Measurements from ENCODE around the gene ARHGEF3. TPM values are rescaled to one million over a fixed set of nuclear protein-coding genes. Genes with fewer than 3 reads are reported as not detected.

ARHGEF3 gene
- total and polyA plus RNA-seq, 7 experiments from 2014 or later: 78.8 to 99.7 (median 87.0) TPM

DNA sequence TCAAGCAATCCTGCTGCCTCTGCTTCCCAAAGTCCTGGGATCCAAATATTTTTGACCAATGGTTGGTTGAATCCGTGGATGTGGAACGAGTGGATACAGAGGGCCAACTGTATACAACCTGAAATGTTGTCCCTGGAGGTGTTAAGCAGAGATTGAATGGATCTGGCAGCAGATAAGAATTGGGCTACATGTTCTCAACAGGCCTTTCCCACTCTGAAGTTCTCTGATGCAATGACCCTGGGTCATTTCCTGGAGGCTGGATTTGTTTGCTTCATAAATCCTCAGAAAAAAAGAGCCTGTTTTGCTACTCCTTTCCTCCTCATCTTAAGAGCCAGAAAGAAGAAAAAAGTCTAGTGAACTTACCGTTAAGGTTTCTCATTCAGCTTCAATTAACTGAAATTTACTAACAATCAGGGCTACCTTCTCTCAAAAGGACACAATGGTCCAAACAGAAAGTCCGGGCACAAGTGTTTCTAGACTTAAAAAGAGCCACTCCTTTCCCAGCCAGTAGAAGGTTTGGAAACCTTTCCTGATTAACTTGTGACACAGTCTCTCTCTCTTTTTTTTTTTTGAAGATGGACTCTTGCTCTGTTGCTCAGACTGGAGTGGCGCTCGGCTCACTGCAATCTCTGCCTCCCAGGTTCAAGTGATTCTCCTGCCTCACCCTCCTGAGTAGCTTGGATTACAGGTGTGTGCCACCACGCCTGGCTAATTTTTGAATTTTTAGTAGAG is 6.5 kb downstream of the ARHGEF3 start:
- H3K36me3 ChIP-seq (ENCODE audit: control insufficient read depth in 2 of 3, insufficient read depth in 3 of 3, low read length in 3 of 3): no peaks in the 10 kb centered on the region
- peaks cover 52 to 66% of the 10 kb centered on the region in 2 donors for H3K4me1 ChIP-seq (ENCODE audit: control insufficient read depth in 2 of 2, insufficient read depth in 2 of 2, low read length in 2 of 2)
- peaks cover 0 to 2% (median 0%) of the 10 kb centered on the region in 11 donors for H3K9me3 Mint-ChIP-seq
- CTCF ChIA-PET: interaction anchor here (0.6 kb wide), 1 partner anchor 42 kb away, joined by 4 read pairs; no protein-coding TSS in a partner anchor
- H3K4me1 Mint-ChIP-seq: peaks cover 57 to 92% (median 85%) of the 10 kb centered on the region in 7 donors
- no peak overlapping the region for H3K4me3 ChIP-seq (ENCODE audit: low read length)
- H3K27me3 Mint-ChIP-seq: no peaks in the 10 kb centered on the region
- peak overlapping the region in 9 of 10 donors; percentile 12 to 98 (median 95) for H3K4me3 Mint-ChIP-seq
- no peaks in the 10 kb centered on the region for H3K9me3 ChIP-seq (ENCODE audit: control insufficient read depth in 2 of 3, low read length in 3 of 3)
- intact Hi-C loops (cut with micrococcal nuclease): no loop called here
- POLR2A ChIA-PET: interaction anchor here (12.4 kb wide), 1 partner anchor 10 kb away, joined by 286 read pairs; no protein-coding TSS in a partner anchor
- peak overlapping the region; percentile 83 for H3K27ac ChIP-seq (ENCODE audit: low read depth, low read length)
- peak overlapping the region; percentile 74 to 93 (median 85) for H3K27ac Mint-ChIP-seq
- H3K36me3 Mint-ChIP-seq: peaks cover 0 to 49% (median 8%) of the 10 kb centered on the region in 5 donors
- no peaks in the 10 kb centered on the region for H3K27me3 ChIP-seq (ENCODE audit: control insufficient read depth in 2 of 2, insufficient read depth in 2 of 2, low read length in 2 of 2)
- DNase-seq (no peak), ATAC-seq (no peak)

DNA sequence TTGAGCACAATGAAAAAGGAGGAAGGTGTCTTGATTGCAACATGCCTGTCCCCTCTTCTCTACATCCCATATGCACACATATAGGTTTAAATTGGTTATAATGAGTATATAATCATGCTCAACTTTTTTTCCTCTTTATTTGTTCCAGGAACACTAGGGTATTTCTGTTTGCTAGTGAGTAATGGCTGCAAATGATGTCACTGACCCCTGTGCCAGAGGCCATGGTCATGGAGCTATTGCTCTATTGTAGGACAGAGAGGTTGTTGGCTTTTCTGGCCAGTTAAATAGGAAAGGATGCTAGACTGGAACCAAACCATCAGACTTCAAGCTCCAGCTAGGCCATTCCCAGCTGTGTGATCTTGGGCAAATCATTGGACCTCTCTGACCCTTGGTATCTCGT is 9.6 kb downstream of the ARHGEF3 start:
- H3K4me1 ChIP-seq (ENCODE audit: control insufficient read depth in 2 of 2, insufficient read depth in 2 of 2, low read length in 2 of 2): peaks cover 69 to 76% of the 10 kb centered on the region in 2 donors
- H3K9me3 ChIP-seq (ENCODE audit: control insufficient read depth in 2 of 3, low read length in 3 of 3): no peaks in the 10 kb centered on the region
- ChIA-PET POLR2A (interaction anchor here (0.6 to 15.1 kb wide), 6 partner anchors 9 to 89 kb away, joined by 3 to 286 read pairs (median 6); partner anchors contain the start of gene ARHGEF3), CTCF (interaction anchor here (14.8 kb wide), 1 partner anchor 8 kb away, joined by 176 read pairs; the partner anchor contains the start of gene ARHGEF3)
- H3K4me3 ChIP-seq (ENCODE audit: low read length): no peak overlapping the region
- H3K4me1 Mint-ChIP-seq: peaks cover 63 to 97% (median 89%) of the 10 kb centered on the region in 7 donors
- H3K27me3 Mint-ChIP-seq: no peaks in the 10 kb centered on the region
- H3K27ac Mint-ChIP-seq: peak overlapping the region; percentile 56 to 98 (median 73)
- H3K9me3 Mint-ChIP-seq: peaks cover 0 to 2% (median 0%) of the 10 kb centered on the region in 11 donors
- peaks cover 0 to 49% (median 8%) of the 10 kb centered on the region in 5 donors for H3K36me3 Mint-ChIP-seq
- no peaks in the 10 kb centered on the region for H3K27me3 ChIP-seq (ENCODE audit: control insufficient read depth in 2 of 2, insufficient read depth in 2 of 2, low read length in 2 of 2)
- DNase-seq: no peak
- intact Hi-C loops (cut with micrococcal nuclease): loop anchor here (1.0 kb wide), 2 partner anchors 8 to 9 kb away; no protein-coding TSS in a partner anchor
- peak overlapping the region in 9 of 10 donors; percentile 5 to 75 (median 30) for H3K4me3 Mint-ChIP-seq
- no peak for ATAC-seq
- peak overlapping the region; percentile 57 for H3K27ac ChIP-seq (ENCODE audit: low read depth, low read length)
- no peaks in the 10 kb centered on the region for H3K36me3 ChIP-seq (ENCODE audit: control insufficient read depth in 2 of 3, insufficient read depth in 3 of 3, low read length in 3 of 3)

DNA sequence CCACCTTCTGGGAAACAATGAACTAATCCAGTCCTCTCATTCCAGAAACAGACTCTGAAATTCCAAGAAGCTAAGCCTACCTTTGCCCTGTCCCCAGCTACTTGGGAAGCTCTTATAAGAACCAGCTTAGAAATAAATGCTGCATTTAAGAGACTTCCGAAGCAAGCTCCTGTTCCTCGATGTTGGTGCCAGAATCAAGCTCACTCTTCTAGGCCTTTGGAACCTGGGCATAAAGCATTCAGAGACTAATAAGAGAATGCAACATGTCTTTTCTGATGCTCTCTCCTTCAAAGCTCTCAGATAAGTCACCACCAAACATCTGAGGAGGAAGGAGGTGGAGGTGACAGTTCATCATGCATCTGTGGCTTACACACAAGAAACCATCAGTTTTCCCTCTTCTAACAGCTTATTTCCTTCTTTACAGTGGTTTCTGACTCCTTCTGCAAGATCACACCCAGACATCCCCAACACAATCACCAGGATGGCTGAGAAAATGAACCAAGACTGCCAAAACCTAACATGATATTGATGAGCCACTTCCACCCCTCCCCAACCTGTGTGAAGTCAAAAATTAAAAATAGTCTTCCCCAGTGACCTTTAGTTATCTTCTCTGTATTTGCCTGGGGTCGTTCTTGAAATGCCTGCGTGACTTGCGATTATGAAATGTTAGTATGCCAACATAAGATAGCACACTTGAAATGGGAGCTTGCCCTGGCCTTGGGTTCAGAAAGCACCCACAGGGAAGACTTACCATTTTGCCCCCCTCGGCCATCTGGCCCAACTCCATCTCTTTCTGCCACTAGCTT is 11.5 kb downstream of the ARHGEF3 start:
- H3K36me3 Mint-ChIP-seq: peaks cover 0 to 53% (median 12%) of the 10 kb centered on the region in 5 donors
- Histone ChIP-seq H3K27me3 (ENCODE audit: control insufficient read depth in 2 of 2, insufficient read depth in 2 of 2, low read length in 2 of 2) (no peaks in the 10 kb centered on the region), H3K4me1 (ENCODE audit: control insufficient read depth in 2 of 2, insufficient read depth in 2 of 2, low read length in 2 of 2) (peaks cover 72 to 77% of the 10 kb centered on the region in 2 donors), H3K4me3 (ENCODE audit: low read length) (peak overlapping the region; percentile 19), H3K27ac (ENCODE audit: low read depth, low read length) (peak overlapping the region; percentile 57), H3K36me3 (ENCODE audit: control insufficient read depth in 2 of 3, insufficient read depth in 3 of 3, low read length in 3 of 3) (no peaks in the 10 kb centered on the region), H3K9me3 (ENCODE audit: control insufficient read depth in 2 of 3, low read length in 3 of 3) (no peaks in the 10 kb centered on the region)
- CTCF ChIA-PET: interaction anchor here (1.1 to 14.8 kb wide), 3 partner anchors 10 to 199 kb away, joined by 3 to 176 read pairs (median 6); partner anchors contain the start of gene ARHGEF3
- H3K27me3 Mint-ChIP-seq: no peaks in the 10 kb centered on the region
- intact Hi-C loops (cut with micrococcal nuclease): loop anchor here (1.0 to 2.0 kb wide), 3 partner anchors 9 to 65 kb away; no protein-coding TSS in a partner anchor
- H3K9me3 Mint-ChIP-seq: peaks cover 0 to 2% (median 0%) of the 10 kb centered on the region in 11 donors
- H3K27ac Mint-ChIP-seq: peak overlapping the region; percentile 76 to 98 (median 89)
- peak overlapping the region; percentile 53 to 82 (median 74) for H3K4me3 Mint-ChIP-seq
- peaks cover 67 to 97% (median 89%) of the 10 kb centered on the region in 7 donors for H3K4me1 Mint-ChIP-seq
- ATAC-seq (peak; percentile 75), DNase-seq (peak in 7 of 9 donors; percentile 25 to 56 (median 48))
- POLR2A ChIA-PET: interaction anchor here (0.6 to 15.1 kb wide), 11 partner anchors 8 to 196 kb away, joined by 3 to 286 read pairs (median 3); partner anchors contain the start of gene ARHGEF3

DNA sequence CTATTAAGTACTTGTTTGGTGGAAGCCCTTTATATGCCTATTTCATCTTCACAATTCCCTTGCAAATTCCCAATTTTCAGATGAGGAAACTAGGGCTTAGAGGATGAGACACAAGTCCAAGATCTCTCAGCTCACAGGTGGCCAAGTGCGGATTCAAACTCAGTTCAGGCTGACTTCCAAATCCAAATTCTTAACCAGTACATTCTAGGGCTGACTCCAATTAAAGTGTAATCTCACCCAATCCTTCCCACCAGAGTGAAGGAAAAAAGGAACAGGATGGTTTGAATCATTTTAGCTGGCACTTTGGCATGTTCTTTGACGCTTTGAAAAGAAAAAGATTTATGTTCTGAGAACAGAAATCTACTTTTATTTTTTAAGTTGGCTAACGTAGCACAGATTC is 12.7 kb downstream of the ARHGEF3 start:
- Histone ChIP-seq H3K4me1 (ENCODE audit: control insufficient read depth in 2 of 2, insufficient read depth in 2 of 2, low read length in 2 of 2) (peaks cover 83 to 85% of the 10 kb centered on the region in 2 donors), H3K4me3 (ENCODE audit: low read length) (peak overlapping the region; percentile 4), H3K27ac (ENCODE audit: low read depth, low read length) (peak overlapping the region; percentile 57), H3K27me3 (ENCODE audit: control insufficient read depth in 2 of 2, insufficient read depth in 2 of 2, low read length in 2 of 2) (no peaks in the 10 kb centered on the region), H3K36me3 (ENCODE audit: control insufficient read depth in 2 of 3, insufficient read depth in 3 of 3, low read length in 3 of 3) (no peaks in the 10 kb centered on the region), H3K9me3 (ENCODE audit: control insufficient read depth in 2 of 3, low read length in 3 of 3) (no peaks in the 10 kb centered on the region)
- ATAC-seq: no peak
- Mint-ChIP-seq H3K36me3 (peaks cover 0 to 56% (median 12%) of the 10 kb centered on the region in 5 donors), H3K27me3 (no peaks in the 10 kb centered on the region), H3K4me1 (peaks cover 66 to 97% (median 92%) of the 10 kb centered on the region in 7 donors), H3K9me3 (peaks cover 0 to 2% (median 0%) of the 10 kb centered on the region in 11 donors), H3K4me3 (peak overlapping the region; percentile 25 to 82 (median 72)), H3K27ac (peak overlapping the region; percentile 76 to 98 (median 89))
- no peak for DNase-seq
- ChIA-PET POLR2A (interaction anchor here (0.8 to 15.1 kb wide), 10 partner anchors 12 to 95 kb away, joined by 3 to 286 read pairs (median 3); partner anchors contain the start of gene ARHGEF3), CTCF (interaction anchor here (0.6 to 14.8 kb wide), 5 partner anchors 11 to 87 kb away, joined by 3 to 176 read pairs (median 4); partner anchors contain the start of gene ARHGEF3)
- intact Hi-C loops (cut with micrococcal nuclease): no loop called here

DNA sequence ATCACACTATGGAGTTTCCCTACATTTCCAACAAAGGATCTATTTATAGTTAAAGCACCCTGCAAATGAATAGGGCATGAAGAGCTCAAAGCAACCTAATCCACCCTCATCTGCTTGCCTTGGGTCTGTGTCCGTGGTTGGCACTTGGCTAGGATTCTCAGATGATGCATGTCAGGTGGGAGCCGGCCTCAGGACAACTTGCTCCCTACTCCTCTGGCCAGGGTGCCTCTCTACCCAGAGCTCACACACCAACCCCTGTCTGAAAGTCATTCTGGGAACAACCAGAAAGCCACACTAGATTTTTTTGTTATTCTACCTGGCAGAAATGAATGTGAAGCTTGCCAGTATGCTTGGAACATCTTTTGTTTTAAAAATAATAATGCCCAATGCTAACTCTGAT is 13.2 kb downstream of the ARHGEF3 start:
- intact Hi-C loops (cut with micrococcal nuclease): no loop called here
- Mint-ChIP-seq H3K4me1 (peaks cover 68 to 97% (median 93%) of the 10 kb centered on the region in 7 donors), H3K9me3 (no peaks in the 10 kb centered on the region), H3K36me3 (peaks cover 0 to 53% (median 8%) of the 10 kb centered on the region in 5 donors), H3K27me3 (peaks cover 0 to 2% (median 0%) of the 10 kb centered on the region in 5 donors), H3K4me3 (peak overlapping the region in 9 of 10 donors; percentile 53 to 82 (median 72)), H3K27ac (peak overlapping the region; percentile 76 to 98 (median 89))
- ATAC-seq: no peak
- Histone ChIP-seq H3K4me1 (ENCODE audit: control insufficient read depth in 2 of 2, insufficient read depth in 2 of 2, low read length in 2 of 2) (peaks cover 89% of the 10 kb centered on the region in 2 donors), H3K27ac (ENCODE audit: low read depth, low read length) (peak overlapping the region; percentile 57), H3K36me3 (ENCODE audit: control insufficient read depth in 2 of 3, insufficient read depth in 3 of 3, low read length in 3 of 3) (no peaks in the 10 kb centered on the region), H3K9me3 (ENCODE audit: control insufficient read depth in 2 of 3, low read length in 3 of 3) (no peaks in the 10 kb centered on the region), H3K4me3 (ENCODE audit: low read length) (peak overlapping the region; percentile 22), H3K27me3 (ENCODE audit: control insufficient read depth in 2 of 2, insufficient read depth in 2 of 2, low read length in 2 of 2) (no peaks in the 10 kb centered on the region)
- CTCF ChIA-PET: interaction anchor here (0.5 to 14.8 kb wide), 5 partner anchors 11 to 201 kb away, joined by 3 to 176 read pairs (median 4); partner anchors contain the start of gene ARHGEF3
- DNase-seq: peak in 1 of 9 donors; percentile 37
- POLR2A ChIA-PET: interaction anchor here (0.8 to 15.1 kb wide), 14 partner anchors 12 to 134 kb away, joined by 3 to 286 read pairs (median 4); partner anchors contain the start of gene ARHGEF3

Measured in naive thymus-derived CD4-positive, alpha-beta T cell (primary cell).